ENCODE results near the gene SMLR1. TPM values are rescaled to one million over a fixed set of nuclear protein-coding genes. Genes with fewer than 3 reads are reported as not detected.

The SMLR1 gene
- total RNA-seq, 2 experiments from 2014 or later, result not detected

GRCh38 chr6:130783416-130784107 lies 43.6 kb upstream of the SMLR1 start:
- Histone ChIP-seq H3K36me3 (ENCODE audit: insufficient read depth, low read length) (no peaks in the 10 kb centered on the region), H3K27ac (ENCODE audit: low read depth, low read length, poor library complexity, severe bottlenecking) (no peak overlapping the region), H3K9me2 (ENCODE audit: insufficient read depth, low read length) (no peaks in the 10 kb centered on the region), H3K4me3 (ENCODE audit: low read depth, low read length, poor library complexity, severe bottlenecking) (no peak overlapping the region), H3K4me1 (ENCODE audit: insufficient read depth, low read length, poor library complexity, severe bottlenecking) (no peaks in the 10 kb centered on the region), H3K9me3 (ENCODE audit: low read length) (no peaks in the 10 kb centered on the region), H2AFZ (ENCODE audit: low read length) (no peak overlapping the region), H4K20me1 (ENCODE audit: insufficient read depth, low read length) (no peaks in the 10 kb centered on the region), H3K4me2 (ENCODE audit: low read length) (no peak overlapping the region), H3K79me2 (ENCODE audit: insufficient read depth, low read depth, low read length) (no peaks in the 10 kb centered on the region)
- DNase-seq (ENCODE audit: low spot score), result no peak
- no TSS peak for BruUV-seq (replicated peaks)
- intact Hi-C loops (cut with micrococcal nuclease; ENCODE audit: unreplicated experiment), result no loop called here
- ChIA-PET CTCF (ENCODE audit: unreplicated experiment) (no interaction called here), POLR2A (no interaction called here)
- no peak for TF ChIP-seq EZH2phosphoT487 (IDR thresholded peaks at IDR 0.05; ENCODE audit: borderline replicate concordance, low read depth, low read length)
- TF ChIP-seq CTCF (conservative IDR thresholded peaks at IDR 0.05; ENCODE audit: low read length), result no peak

GRCh38 chr6:130787726-130788500 lies 39.3 kb upstream of the SMLR1 start:
- H2AFZ ChIP-seq (ENCODE audit: low read length), result no peak overlapping the region
- H3K79me2 ChIP-seq (ENCODE audit: insufficient read depth, low read depth, low read length), result no peaks in the 10 kb centered on the region
- H3K9me3 ChIP-seq (ENCODE audit: low read length), result no peaks in the 10 kb centered on the region
- no peak for TF ChIP-seq EZH2phosphoT487 (IDR thresholded peaks at IDR 0.05; ENCODE audit: borderline replicate concordance, low read depth, low read length)
- TF ChIP-seq CTCF (conservative IDR thresholded peaks at IDR 0.05; ENCODE audit: low read length), result no peak
- no TSS peak for BruUV-seq (replicated peaks)
- H3K4me3 ChIP-seq (ENCODE audit: low read depth, low read length, poor library complexity, severe bottlenecking), result no peak overlapping the region
- no peaks in the 10 kb centered on the region for H3K9me2 ChIP-seq (ENCODE audit: insufficient read depth, low read length)
- no peak overlapping the region for H3K27ac ChIP-seq (ENCODE audit: low read depth, low read length, poor library complexity, severe bottlenecking)
- H3K4me2 ChIP-seq (ENCODE audit: low read length), result no peak overlapping the region
- no peak for DNase-seq (ENCODE audit: low spot score)
- CTCF ChIA-PET (ENCODE audit: unreplicated experiment), result no interaction called here
- no peaks in the 10 kb centered on the region for H4K20me1 ChIP-seq (ENCODE audit: insufficient read depth, low read length)
- intact Hi-C loops (cut with micrococcal nuclease; ENCODE audit: unreplicated experiment), result no loop called here
- H3K36me3 ChIP-seq (ENCODE audit: insufficient read depth, low read length), result no peaks in the 10 kb centered on the region
- H3K4me1 ChIP-seq (ENCODE audit: insufficient read depth, low read length, poor library complexity, severe bottlenecking), result no peaks in the 10 kb centered on the region
- POLR2A ChIA-PET, result interaction anchor here (0.6 kb wide), 1 partner anchor 114 kb away, joined by 3 read pairs; no protein-coding TSS in a partner anchor

- no peaks in the 10 kb centered on the region for H3K4me1 ChIP-seq (ENCODE audit: insufficient read depth, low read length, poor library complexity, severe bottlenecking)
- no peak for DNase-seq (ENCODE audit: low spot score)
- H3K79me2 ChIP-seq (ENCODE audit: insufficient read depth, low read depth, low read length), result no peaks in the 10 kb centered on the region
- no peak overlapping the region for H3K4me3 ChIP-seq (ENCODE audit: low read depth, low read length, poor library complexity, severe bottlenecking)
- CTCF ChIA-PET (ENCODE audit: unreplicated experiment), result no interaction called here
- H3K9me2 ChIP-seq (ENCODE audit: insufficient read depth, low read length), result no peaks in the 10 kb centered on the region
- no peaks in the 10 kb centered on the region for H3K36me3 ChIP-seq (ENCODE audit: insufficient read depth, low read length)
- intact Hi-C loops (cut with micrococcal nuclease; ENCODE audit: unreplicated experiment), result no loop called here
- H3K9me3 ChIP-seq (ENCODE audit: low read length), result no peaks in the 10 kb centered on the region
- POLR2A ChIA-PET, result interaction anchor here (0.6 kb wide), 1 partner anchor 321 kb away, joined by 3 read pairs; no protein-coding TSS in a partner anchor
- H3K4me2 ChIP-seq (ENCODE audit: low read length), result no peak overlapping the region
- TF ChIP-seq CTCF (conservative IDR thresholded peaks at IDR 0.05; ENCODE audit: low read length) (no peak), EZH2phosphoT487 (IDR thresholded peaks at IDR 0.05; ENCODE audit: borderline replicate concordance, low read depth, low read length) (no peak)
- H3K27ac ChIP-seq (ENCODE audit: low read depth, low read length, poor library complexity, severe bottlenecking), result no peak overlapping the region
- BruUV-seq (replicated peaks), result no TSS peak
- no peak overlapping the region for H2AFZ ChIP-seq (ENCODE audit: low read length)
- no peaks in the 10 kb centered on the region for H4K20me1 ChIP-seq (ENCODE audit: insufficient read depth, low read length)
Measured at GRCh38 chr6:130788954-130789353, 38.3 kb upstream of the SMLR1 start.

Measured in OCI-LY7 (cell line).